HG03571 (cell line): Measurements from ENCODE around the gene NBEAL2.

Source experiments
- ATAC-seq: cut with Tn5 transposase; IDR thresholded peaks from one replicate; pipeline ENCODE4 v1.9.1; 2021; ENCODE audit not compliant: unreplicated experiment

NBEAL2 gene

DNA sequence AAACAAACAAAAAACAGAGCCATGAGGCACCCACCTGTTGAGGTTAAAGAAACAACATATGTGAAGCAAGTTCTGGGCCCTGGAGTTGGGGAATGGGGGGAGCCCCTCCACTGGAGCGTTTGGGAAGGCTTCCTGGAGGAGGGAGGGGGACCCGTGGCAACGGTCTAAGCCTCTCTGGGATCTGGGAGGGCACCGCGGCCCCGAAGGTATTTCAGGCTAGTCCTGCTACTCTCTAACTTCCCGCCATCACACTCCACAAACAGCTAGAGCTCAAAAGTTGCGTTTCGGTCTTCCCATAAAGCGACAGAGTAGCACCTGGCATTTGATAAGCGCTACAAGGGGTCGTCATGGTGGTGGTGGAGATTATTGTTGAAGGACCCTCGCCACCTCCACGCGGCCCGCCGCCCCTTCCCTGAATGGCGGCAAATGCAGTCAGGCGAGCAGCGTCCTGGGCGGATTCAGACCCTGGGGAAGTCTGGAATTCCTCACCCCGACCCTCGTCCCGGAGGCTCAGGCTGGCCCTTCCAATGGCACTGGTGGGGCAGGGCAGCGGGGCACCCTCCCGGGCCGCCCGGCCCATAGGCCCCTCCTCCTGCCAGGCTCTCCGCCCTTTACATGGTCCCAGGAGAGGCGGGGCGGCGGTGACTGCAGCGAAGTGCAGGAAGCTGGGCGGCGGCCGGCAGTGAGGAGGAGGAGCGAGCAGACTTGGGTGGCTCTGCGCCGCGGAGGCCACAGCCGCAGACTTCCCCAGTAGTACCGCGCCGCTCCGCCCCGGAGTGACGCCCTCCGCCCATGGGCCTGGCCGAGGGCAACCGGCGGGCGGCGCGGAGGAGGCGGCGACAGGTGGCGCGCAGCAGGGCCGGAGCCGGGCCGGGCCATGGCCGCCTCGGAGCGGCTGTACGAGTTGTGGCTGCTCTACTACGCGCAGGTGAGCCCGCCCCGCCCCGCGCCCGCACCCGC, at the start of gene NBEAL2:
Gene NBEAL2 (plus strand): TSS at position 682 of the 960 bp plus-strand sequence. CDS start 196 bp downstream, at position 878.
- peak; percentile 61 for ATAC-seq

GRCh38 chr3:46930166-46930944, 49.1 kb upstream of the NBEAL2 start:
- ATAC-seq = no peak

DNA sequence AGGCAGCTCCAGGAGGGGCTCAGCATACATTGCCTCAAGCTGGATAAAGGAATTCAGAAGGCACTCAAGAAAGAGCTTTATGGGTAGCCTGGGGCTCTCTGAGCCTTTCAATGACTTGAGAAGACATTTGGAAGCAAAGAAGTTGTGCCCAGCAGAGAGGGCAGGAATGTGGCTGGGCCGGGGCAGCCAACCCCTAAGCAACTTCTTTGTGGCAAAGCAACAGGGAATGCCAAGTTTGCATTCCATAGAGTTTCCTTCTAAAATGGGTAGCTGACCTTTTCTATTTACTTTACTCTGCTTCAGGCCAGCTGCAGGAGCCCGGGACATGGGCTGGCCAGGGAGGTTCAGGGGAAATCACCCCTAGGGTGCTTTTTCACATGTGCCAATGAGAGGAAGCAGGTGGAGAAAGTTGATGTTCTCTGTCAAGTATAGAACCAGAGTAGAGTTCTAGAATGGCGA, 48.5 kb upstream of the NBEAL2 start:
- ATAC-seq = no peak

- no peak for ATAC-seq
Measured at GRCh38 chr3:46931631-46932331, 47.7 kb upstream of the NBEAL2 start.

GRCh38 chr3:46932455-46933225, 46.8 kb upstream of the NBEAL2 start:
- ATAC-seq = no peak

DNA sequence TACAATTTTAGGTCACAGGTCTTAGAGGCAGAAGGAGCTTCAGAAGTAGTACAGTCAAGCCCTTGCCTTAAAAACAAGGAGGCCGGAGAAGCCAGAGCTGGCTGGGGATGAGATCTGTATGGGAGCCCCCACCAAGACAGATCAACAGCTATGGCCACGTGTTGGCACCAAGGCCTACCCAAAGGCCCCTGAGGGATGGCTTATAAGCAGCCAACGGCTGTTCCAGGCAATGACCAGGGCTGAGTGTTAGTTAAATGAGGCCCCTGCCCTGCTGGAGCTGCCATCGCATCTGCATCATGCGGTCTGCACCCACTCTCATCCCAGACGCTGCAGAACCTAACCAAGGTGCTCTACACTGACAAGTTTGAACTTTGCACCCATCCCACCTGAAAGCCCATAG, 46.2 kb upstream of the NBEAL2 start:
- no peak for ATAC-seq

GRCh38 chr3:46934072-46934471, 45.4 kb upstream of the NBEAL2 start:
- ATAC-seq = no peak

GRCh38 chr3:46934498-46935167, 44.8 kb upstream of the NBEAL2 start:
- no peak for ATAC-seq

- no peak for ATAC-seq
Measured at GRCh38 chr3:46935168-46935858, 44.2 kb upstream of the NBEAL2 start.

- no peak for ATAC-seq
Measured at GRCh38 chr3:46935989-46936558, 43.4 kb upstream of the NBEAL2 start.

DNA sequence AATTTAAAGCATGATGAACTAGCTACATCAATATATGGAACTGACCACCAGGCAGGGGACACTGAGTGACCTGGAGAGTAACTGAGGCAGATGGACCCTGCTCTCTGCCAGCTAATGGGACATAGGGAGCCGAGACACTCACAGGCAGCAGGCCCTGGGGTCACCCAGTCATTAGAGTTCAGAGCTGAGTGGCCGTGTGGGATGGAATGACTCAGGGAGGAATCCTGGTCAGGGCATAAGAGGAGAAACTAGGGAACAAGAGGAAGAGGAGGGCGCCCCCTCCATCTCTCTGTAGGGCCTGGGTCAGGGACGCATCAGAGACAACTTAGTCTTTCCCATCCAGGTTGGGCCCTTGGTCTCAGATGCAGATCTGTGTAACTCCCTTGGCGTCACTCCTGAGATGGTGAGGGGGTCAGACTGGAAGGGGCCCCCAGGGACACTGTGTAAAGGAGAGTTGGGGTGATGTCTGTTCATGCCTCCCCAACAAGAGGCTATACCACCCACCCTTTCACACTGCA, 42.7 kb upstream of the NBEAL2 start:
- ATAC-seq = no peak

DNA sequence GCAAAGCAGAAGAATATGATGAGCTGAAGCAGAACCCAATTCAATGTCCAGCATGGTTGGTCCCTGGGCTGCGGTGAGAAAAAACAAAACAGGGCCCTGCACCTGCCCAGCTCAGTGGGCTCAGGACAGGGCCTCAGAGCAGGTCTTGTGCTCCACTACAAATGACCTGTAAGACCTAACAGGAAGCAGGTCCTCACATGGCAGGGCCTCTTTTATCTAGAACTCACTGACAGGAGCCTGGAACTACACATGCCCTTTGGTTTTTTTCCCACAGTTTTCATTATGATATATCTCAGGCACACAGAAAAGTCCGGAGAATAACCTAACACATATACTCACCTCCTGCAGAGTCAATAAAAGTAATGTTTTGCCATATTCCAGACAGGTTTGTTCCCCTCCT, 41.3 kb upstream of the NBEAL2 start:
- no peak for ATAC-seq

DNA sequence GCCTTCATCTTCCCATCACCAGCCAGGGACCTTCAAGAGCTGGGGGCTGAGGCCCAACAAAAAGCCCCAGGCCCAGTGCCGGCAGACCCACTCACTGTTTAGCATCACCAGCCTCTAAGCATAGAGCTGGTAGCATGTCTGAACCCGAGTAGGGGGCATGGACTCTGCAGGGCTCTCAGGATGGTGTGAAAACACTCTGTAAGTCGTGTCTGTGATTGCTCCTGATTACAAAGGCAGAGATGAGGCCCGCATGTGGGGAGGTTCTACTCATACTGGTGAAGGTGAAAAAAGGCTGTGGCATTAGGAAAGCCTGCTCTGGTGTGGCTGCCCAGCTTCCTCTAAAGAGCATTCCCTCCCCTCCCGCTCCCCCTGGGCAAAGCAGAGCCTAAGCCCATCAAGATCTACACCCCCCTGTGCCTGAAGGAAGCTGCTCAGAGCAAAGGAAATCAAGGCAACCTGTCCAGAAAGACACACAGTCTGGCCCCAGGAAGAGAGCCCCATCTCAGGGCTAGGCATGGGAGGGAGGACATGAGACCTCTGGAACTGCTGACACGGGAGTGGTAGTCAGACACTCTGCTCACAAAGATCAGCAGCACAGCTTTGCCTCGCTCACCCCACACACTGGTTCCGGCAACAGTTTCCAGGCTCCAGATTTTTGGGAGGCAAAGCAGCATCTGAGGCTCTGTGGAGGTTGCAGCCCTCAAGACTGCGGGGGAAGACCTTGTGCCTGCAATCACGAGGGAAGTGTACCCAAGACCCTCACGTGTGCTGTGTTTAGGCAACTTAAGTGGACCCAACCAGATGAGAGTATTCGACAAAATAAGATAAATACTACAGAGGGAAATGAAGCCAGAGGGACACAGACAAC, 39.7 kb upstream of the NBEAL2 start:
- ATAC-seq = no peak

DNA sequence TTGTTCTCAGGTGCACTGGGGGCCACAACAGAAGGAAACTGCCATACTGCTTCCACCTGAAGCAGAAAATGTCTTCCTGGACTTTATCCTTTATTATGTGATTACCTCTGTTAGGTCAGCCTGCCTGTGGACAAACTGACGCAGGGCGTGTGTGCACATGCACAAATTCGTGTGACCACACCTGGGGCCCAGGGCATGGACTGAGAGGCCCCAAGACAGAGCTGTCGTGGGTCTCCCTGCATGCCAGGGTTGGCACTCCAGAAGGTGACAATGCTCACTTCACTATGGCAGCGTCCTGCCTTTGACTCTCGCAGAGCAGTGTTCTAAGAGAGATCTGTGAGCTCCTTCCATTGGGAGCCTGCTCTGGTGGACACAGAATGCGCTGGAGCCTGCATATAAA, 37.4 kb upstream of the NBEAL2 start:
- ATAC-seq = no peak

DNA sequence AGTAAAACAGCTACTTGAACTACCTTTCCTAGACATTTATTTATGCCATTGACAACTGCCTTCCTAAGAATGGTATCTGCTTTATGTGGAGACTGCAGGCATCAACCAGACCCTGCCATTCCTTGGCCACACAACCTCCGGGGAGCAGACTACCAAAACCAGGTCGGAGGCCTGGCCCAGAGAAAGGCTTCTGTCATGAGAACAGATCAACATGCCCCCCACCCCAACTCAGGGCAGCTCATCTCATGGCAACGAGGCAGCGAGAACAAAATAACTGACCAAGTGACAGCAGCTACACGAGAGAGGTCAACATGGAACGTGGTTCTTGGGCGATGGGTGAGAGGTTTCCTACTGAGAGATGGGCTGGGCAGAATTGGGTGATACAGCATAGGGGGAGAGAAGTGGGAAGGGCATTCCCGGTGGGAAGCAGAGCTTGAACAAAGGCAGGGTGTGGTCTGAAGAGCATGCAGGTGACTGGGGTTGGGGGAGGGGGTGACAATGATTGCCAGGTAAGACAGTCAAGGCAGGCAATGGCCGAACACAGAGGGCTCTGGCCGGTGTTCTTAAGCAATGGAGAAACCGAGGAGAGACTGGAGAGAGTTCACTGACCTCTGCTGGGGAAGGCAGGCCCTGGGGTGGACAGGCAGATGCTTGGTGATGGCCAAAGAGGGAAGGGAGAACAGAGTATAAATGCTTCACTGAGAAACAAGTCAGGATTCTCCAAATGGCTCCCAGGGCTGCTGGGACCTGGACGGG, 36.8 kb upstream of the NBEAL2 start:
- ATAC-seq = no peak

GRCh38 chr3:46943237-46944187, 36.0 kb upstream of the NBEAL2 start:
- no peak for ATAC-seq
